Cerebellar nuclear complex (tissue), 1 donor: ENCODE results near the gene TRIL.

Source experiments
- DNase-seq, 2 experiments: peaks; one replicate each; lab custom pipeline; 2025; lab: John Stamatoyannopoulos, UW

The TRIL gene

DNA sequence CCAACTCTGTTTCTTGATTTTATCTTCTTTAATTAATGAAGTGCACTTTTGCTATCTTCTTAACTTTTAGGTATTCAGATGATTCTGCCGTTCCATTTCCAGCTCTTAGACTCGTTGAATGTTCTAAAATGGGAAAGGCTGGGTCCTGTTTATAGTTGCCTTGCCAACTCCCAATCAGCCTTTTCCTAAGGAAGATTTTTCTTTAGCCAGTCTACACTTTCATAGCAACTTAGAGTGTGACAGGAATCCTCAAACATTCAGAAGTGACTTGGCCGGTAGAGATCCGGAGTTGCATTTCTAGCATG lies 23.0 kb upstream of the TRIL start:
- DNase-seq, result no peak

DNA sequence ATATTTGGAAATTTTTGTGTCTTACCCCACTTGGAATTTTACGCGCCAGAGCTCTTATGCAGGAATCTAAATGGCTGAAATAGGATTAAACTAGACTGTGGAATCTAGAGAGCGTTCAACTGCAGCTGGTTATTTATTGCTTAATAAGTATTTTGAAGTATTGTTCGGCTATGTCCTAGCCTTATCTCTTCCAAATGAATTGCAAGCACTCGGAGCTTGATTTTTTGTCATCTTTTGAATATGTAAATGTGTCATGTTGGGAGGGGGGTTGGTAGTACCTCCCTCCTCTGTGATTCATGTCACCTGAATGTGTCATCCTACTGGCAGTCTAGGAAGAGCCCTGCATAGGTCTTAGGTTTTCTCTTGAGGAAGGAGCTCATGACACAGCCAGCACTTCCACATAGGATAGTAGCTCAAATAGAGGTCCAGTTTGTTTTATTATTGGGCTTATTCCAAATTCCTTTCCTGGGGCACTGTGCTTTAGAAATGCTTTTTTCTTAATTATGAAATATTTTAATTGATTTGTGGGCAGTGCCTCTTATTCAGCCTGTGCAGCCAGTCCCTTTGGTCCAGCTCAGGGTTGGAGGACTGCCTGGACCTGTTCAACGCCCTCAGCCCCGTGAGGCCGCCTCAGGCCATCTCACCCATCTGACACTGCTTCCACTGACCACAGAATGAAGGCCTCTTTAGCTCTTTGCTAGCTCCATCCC lies 22.5 kb upstream of the TRIL start:
- DNase-seq, result no peak

DNA sequence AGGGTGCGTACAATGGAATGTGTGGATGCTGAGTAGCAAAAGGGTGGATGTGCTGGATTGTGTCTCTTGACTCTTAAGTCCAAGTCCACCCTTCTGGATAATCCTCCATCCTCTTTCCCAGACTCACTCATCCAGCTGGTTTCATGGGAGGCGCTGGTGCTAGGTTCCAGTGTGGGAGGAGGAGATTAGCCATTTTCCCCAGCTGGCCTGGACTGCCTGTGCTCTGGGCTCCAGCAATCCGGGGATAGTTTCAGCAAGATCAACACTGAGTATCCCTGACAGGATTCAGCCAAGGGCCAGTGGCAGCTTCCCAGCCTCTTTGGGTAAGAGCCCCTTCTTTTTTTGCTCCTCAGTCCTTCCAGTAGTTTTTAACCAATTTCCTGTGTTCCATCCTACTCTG lies 21.6 kb upstream of the TRIL start:
- DNase-seq, result no peak

DNA sequence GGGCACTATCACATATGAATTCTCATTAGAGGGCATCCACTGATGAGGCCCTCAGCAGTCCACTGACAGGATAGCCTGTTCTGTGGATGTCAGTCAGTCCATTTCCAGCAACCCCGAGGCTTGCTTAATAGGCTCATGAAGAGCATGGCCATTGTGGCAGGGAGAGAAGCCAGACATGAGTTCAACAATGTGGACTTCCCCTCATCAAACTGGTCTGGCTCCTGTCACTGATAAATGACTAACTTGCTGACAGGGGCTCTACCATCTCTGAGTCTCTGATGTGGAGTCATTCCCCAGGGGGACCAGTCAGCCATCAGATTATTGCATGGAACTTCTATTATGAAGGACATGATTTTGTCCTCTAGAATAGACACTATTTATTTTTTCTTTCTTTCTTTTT lies 19.8 kb upstream of the TRIL start:
- DNase-seq, result no peak

DNA sequence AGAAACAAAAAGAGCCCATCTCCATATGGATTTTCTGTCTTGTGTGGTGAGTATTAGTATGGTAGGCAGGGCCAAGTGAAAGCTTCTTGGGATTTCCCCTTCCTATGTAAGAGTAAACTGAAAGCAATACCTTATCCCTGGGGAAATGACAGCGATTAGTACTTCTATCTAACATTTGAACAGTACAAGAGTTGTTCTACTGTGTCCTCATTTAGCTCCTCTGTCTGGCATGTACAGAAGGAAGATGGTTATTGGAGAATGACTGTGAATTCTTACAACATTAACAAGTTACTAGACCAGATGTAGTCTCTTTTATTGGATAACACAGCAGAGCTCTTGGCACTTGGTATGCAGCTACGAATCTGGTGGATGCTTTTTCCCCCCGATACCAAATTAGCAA lies 17.9 kb upstream of the TRIL start:
- no peak for DNase-seq

DNA sequence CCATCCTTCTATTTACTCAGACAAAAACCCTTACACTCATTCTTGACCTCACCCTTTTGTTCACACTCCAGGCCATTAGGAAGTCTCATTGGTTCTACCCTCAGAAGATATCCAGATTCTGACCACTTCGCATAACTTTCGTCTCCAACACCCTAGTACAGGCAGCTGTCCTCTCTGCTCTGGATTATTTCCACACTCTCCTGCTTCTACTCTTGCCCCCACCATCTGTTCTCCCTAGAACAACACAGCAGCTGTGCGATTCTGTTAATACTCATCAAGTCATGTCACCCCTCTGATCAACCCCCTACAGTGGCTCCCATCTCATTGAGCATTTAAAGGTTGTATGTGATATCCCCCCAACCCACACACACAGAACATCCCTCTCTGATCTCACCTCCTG lies 15.5 kb upstream of the TRIL start:
- no peak for DNase-seq

DNA sequence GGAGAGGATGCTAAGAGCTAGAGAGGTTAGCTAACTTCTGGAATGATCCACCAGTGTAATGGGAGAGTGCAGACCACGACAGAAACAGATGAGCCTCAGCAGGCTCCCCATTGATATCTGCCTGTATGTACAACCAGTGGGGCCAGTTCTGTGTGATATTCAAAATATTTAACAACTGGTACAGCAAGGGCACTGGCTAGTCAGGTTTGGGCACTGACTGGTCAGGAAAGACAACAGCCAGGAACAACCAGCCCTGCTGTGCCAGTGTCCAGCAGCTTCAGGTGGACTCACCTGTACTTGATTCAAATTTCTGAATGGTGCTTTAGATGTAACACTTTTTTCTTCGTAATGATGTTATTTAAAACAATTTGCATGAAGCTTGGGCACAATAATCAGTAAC lies 5.9 kb upstream of the TRIL start:
- no peak for DNase-seq

DNA sequence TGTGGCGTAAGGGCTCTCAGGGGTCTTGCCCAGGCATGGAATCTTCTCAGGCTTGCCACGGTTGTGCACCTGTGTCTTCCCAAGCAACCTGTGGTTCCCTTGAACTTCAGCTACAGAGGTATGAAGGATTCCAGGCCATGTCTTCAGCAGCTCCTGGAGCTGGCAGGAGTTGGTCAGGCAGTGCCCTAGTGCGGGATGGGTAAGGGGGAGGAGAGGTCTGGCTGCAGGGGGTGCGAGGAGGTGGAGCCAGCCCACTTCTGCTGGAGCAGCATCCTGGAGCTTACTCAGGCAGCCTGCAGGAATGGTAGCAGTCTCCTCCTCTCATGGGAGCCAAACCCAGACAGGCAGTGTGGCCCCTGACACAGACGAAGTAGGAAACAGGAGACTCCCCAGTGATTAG lies 3.8 kb upstream of the TRIL start:
- no peak for DNase-seq

DNA sequence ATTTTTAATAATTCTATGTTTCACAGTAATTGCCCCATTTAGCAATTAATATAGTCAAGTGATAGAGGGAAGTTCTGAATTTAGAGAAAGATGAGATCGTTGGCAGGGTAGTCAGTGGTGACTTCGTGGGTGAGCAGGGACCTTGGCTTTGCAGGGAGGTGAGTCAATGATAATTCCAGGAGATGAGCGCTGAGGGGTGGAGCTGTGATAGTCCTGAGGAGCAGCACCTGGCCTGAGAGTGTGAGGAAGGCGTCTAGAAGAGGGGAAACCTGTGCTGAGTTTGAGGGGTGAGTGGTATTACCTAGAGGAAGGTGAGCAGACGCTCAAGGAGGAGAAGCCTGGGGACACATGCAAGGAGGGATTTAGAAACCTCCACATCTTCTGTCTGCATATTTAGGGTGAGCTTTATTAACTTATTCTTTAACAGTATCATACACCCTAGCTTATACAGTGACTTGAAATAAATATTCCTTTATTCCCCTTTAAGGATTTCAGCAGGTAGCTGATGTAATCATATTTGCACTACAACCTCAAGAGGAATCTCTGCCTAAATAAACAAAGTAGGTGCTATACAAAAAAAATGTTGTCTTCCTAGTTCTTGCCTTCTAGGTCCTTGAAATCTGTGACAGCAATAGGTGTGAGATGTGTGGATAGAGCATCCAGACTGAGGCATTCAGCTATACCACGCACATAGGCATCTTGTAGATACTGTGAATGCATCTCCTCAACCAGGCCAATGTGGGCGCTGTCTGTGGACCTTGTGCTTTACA lies 2.1 kb upstream of the TRIL start:
- DNase-seq, result no peak

DNA sequence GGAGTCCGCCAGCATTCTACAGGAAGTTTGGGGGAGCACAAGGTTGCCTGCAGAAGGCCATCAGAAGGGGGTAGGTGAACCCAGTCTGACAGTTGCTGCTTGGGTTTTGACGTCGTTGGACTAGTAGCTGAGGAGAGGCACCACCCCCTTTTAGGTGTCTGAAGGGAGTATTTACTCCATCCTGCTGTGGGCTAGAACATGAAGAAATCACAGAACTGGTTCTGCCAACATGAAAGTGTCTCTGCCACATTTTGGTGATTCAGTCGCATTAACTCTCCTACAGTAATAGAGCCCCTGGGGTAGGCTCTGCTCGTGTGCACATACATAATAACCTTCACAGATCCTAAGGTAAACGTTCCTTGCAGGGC lies 834 bp upstream of the TRIL start:
- DNase-seq, result no peak

DNA sequence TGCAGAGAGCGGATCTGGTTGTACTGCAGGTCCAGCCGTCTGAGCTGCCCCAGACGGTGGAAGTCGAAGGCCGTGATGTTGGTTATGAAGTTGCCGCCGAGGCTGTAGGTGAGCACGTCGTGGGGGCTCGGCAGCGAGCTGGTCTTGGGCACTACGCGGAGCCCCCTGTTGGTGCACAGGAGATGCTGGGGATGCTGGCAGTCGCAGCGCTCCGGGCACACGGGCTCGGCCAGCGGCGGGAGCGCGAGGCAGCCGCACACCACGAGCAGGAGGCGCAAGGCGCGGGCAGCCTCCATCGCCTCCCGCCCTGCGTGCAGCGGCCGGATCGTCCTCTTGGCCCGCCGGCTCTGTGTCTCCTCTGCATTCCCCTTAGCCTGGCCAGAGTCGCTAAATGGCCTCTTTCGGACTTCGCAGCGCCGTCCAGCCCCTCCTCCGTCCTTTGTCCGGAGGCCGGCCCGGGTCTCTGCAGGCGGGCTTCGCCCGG lies 337 bp downstream of the TRIL start:
- no peak for DNase-seq

DNA sequence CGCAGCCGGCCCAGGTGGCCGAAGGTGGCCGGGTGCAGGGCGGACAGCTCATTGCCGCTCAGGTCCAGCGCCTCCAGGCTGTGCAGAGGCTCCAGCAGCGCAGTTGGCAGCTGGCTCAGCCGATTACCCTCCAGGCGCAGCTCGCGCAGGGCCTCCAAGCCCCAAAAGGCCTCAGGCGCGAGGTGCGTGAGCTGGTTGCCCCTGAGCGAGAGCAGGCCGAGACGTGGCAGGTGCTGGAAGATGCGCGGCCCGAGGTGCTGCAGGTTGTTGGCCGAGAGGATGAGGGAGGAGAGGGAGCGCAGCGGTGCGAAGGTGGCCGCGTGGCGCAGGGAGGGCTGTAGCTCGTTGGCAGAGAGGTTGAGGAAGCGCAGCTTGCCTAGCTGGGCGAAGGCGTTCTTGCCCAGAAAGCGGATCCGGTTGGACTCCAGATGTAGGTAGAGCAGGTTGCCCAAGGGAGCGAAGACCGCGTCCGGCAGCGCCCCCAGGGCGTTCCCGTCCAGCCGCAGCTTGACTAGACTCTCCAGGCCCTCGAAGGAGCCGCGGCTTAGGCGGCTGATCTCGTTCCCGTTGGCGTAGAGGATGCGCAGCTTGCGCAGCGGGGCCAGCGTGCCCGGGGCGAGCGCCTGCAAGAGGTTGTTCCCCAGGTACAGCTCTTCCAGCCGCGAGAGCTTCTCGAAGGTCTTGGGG lies 923 bp downstream of the TRIL start:
- DNase-seq, result no peak

DNA sequence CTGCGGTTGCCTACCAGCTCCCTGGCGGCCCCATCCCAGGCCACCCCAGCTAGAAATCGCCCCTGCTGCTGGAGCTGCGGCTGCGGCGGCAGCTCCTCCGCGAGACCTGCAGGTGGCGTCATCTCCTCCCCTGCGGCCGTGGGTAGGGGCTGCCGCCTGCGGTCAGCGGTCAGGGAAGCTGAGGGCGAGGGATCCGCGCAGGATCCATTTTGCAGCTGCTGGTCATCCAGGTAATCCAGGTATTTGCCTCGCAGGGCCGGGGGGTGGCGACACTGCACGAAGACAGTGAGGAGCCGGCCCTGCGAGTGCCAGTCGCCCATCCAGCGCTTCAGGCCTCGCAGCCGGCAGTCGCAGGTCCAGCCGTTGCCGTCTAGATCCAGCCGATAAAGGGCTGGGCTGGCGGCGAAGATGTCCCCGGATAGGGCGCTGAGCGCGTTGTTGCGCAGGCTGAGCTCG lies 1.5 kb downstream of the TRIL start:
- no peak for DNase-seq

DNA sequence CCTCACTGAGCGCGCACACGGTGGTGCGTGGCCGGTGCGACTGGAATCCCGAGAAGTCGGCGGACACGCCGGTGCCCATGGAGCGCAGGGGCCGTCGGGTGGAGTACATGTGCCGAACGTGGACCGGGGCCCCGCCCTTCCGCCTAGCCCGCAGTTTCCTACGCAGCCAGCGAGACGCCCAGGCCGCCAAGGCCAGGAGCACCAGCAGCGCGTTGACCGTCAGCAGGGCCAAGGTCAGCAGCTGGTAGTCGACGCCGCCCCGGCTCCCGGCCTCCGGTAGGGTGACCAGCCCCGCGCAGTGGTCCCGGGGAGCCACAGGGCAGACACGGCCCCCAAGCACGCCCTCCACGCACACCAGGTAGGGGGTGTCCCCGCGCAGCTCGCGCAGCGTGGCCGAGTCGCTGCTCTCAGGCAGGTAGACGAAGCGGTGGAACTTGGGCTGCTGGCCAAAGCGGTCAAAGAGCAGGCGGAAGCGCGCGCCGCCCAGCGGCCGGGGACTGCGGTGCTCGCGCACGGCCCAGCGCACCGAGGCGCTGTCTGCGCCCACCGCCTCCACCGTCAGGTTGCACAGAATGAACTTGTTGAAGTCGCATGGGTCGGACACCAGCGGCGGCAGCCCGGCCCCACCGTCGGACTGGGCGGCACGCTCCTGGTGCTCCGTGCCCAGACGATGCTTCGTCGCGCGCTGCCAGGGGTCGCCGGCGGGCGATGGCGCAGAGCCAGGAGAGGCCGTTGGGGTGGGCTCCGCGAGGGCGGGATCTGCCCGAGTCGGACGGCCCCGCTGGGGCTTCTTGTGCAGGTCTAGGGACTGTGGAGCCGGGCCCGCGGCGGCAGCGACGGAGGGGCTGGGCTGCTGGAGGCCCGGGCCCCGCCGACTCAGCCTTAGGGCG lies 2.2 kb downstream of the TRIL start:
- no peak for DNase-seq

DNA sequence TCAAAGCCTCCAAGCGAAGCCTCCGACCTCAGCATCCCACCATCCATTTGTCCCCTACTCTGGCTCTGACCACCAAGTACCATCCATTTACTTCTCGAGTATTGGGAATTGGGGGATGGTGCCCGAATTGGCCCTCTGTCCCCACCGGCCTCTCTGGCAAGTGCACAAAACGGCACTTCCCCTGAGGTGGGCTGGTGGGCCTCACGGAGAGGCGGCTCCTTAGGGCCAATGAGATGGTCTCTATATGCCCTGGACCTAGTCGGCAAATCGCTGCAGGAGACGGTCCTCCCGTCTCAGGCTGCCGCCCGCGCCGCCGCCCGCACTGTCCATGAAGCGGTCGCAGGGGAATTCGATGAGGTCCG lies 2.8 kb downstream of the TRIL start:
- no peak for DNase-seq

DNA sequence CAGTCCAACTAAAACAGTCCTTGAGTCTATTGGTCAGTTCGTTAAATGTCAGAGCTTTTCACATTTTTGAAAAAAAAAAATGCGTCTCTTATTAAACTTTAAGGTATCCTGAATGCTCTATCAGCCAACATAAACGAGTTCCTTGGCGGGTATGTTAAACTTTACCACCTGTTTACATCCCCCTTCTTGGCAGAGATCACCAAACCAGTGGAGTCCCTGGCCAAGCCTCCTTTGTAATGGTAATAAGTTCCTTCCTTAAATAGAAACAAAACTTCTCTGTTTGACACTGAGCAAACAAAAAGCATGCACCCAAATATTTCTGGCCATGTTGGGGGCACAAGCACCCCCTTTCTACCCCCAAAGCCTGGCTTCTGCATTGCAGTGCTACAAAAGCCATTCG lies 3.2 kb downstream of the TRIL start:
- DNase-seq, result no peak

DNA sequence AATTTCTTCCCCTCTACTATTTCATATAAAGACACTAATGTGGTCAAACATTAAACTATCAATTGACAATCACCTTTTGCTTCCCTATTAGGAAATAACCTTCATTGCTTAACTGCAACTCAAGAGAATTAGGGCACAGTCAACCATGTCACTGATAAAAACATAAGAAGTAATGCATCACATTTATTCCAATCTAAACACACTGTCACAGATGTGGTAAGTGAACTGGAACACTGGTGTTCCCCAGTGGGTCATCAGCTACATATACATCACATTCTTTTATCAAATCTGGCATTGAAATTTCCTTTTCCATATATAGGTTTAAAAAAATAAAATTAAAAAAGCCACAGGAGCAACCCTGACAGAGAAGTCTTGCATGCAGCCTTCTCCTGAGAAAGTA lies 3.7 kb downstream of the TRIL start:
- DNase-seq, result no peak

DNA sequence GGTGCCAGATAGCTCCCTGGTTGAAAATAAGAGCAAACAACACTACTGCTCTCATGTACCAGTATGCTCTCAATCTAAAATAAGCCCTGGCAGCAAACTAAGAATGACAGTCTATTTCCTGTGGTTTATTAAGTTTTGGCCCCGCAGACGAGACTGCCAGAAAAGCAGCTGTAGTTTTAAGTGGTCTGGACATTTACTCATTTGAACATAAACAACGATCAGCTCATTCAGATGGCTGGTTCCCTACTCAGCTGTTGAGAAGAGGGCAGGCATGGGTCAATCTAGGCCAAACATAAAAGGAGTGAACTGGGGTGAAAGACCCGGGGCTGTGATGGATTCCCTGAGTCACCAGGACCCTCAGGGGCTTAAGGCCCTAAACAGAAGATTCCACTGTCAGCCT lies 4.5 kb downstream of the TRIL start:
- no peak for DNase-seq

DNA sequence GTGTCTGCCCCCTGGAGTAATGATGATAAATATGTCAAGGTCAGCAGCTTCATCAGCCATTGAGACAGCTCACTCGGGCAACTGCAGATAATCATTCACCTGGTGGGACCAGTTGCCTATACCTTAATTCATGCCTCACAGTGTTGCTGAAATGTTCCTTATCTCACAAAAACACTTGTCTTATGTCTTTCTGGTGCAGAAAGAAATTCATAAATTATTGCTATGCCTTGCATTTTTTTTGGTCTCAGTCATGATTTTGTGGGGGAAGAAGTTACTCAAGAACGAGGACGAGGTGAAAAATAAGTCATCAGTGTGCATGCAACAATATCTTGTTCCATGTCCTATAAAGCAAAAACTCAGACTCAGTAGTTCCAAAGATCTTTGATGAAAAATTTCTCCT lies 16.0 kb downstream of the TRIL start:
- no peak for DNase-seq

DNA sequence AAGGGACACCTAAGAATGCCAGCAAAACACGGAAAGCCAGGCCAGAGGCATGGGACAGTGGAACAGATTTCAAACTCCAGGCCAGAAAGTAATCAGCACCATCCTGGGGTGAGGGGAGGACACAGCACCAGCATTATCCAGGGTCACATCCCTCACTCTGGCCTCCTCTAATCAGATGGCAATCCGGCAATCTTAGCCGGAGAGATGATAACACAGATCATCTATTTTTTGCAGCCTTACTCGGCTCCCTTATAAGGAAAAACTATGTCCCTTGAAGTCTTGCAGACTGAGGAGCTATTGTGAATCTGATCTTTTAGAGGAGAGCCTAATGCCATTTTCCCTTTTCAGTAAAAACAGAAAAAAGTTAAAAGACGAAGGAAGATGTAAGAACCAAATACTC lies 16.5 kb downstream of the TRIL start:
- DNase-seq, result no peak

DNA sequence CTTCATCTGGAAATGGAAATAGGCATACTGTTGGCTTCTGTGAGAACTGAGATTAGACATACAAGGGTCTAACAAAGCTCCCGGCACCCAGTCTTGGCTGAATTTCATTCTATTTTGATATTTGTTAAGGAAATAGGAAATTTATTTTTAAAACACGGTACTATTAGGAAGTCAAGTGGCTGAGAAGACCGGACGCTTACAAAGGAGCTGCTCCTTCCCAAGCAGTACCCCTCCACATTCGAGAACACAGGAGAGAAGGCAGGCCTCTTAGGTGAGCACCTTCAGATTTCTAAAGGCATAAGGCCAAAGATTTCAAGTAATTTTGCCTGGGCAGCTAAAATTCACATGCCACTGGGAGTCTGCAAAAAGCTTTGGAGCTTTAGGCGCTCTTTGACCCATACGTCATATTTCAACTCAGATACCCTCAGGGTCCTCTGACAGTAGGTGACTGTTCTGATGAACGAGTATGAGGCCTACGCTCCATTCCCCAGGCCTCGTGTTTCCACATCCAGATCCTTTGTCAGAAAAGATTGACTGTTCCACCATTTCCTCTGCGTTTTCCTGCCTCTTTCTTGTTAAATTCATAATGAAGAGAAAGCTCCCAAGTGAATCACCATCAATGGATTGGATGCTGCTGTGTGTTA lies 17.3 kb downstream of the TRIL start:
- DNase-seq, result no peak
